ENCODE measurements around the gene ODAD3. TPM values are rescaled to one million over a fixed set of nuclear protein-coding genes. Genes with fewer than 3 reads are reported as not detected.

The ODAD3 gene
- total and polyA plus RNA-seq, 2 of the 13 experiments (the other 11 are each of a cell fraction or from before 2014, with no cell fraction given) = 0.04 to 0.08 TPM

DNA sequence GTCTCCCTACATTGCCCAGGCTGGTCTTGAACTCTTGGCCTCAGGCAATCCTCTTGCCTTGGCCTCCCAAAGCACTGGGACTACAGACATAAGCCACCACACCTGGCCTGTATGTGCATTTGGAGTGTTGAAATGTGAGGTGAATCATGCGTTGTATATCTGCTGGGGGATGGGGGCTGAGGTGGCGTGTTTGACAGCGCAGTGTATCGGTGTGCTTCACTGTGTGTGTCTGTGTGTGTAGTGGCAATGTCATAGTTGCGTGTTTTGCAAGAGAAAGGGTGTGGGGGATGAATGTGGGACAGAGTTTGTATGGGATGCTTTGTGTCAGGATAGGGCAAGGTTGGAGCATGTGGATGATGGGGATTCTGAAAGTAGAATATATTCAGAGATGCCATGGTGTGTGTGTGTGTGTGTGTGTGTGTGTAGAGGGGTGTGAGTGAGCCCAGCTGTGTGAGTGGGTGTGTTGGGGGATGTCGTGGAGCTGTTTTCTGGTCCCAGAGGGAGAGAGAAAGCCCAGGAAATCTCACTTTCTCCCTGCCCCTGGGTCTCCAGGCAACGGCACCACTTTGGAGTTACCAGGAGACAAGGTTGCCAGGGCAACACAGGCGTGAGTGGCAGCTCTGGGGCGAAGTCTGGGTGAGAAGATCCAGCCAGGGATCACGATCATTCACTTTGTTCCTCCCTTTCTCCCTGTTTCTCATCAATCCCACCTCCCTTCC, 61.6 kb downstream of the ODAD3 start (continued):
- TF ChIP-seq, protein P1, sequence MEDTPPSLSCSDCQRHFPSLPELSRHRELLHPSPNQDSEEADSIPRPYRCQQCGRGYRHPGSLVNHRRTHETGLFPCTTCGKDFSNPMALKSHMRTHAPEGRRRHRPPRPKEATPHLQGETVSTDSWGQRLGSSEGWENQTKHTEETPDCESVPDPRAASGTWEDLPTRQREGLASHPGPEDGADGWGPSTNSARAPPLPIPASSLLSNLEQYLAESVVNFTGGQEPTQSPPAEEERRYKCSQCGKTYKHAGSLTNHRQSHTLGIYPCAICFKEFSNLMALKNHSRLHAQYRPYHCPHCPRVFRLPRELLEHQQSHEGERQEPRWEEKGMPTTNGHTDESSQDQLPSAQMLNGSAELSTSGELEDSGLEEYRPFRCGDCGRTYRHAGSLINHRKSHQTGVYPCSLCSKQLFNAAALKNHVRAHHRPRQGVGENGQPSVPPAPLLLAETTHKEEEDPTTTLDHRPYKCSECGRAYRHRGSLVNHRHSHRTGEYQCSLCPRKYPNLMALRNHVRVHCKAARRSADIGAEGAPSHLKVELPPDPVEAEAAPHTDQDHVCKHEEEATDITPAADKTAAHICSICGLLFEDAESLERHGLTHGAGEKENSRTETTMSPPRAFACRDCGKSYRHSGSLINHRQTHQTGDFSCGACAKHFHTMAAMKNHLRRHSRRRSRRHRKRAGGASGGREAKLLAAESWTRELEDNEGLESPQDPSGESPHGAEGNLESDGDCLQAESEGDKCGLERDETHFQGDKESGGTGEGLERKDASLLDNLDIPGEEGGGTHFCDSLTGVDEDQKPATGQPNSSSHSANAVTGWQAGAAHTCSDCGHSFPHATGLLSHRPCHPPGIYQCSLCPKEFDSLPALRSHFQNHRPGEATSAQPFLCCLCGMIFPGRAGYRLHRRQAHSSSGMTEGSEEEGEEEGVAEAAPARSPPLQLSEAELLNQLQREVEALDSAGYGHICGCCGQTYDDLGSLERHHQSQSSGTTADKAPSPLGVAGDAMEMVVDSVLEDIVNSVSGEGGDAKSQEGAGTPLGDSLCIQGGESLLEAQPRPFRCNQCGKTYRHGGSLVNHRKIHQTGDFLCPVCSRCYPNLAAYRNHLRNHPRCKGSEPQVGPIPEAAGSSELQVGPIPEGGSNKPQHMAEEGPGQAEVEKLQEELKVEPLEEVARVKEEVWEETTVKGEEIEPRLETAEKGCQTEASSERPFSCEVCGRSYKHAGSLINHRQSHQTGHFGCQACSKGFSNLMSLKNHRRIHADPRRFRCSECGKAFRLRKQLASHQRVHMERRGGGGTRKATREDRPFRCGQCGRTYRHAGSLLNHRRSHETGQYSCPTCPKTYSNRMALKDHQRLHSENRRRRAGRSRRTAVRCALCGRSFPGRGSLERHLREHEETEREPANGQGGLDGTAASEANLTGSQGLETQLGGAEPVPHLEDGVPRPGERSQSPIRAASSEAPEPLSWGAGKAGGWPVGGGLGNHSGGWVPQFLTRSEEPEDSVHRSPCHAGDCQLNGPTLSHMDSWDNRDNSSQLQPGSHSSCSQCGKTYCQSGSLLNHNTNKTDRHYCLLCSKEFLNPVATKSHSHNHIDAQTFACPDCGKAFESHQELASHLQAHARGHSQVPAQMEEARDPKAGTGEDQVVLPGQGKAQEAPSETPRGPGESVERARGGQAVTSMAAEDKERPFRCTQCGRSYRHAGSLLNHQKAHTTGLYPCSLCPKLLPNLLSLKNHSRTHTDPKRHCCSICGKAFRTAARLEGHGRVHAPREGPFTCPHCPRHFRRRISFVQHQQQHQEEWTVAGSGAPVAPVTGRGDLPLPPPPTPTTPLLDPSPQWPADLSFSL (CRISPR knock-in tag; IDR thresholded peaks at IDR 0.05) = no peak
- TF ChIP-seq SKI (IDR thresholded peaks at IDR 0.05; ENCODE audit: partially characterized antibody) = no peak
- TF ChIP-seq, protein P2, sequence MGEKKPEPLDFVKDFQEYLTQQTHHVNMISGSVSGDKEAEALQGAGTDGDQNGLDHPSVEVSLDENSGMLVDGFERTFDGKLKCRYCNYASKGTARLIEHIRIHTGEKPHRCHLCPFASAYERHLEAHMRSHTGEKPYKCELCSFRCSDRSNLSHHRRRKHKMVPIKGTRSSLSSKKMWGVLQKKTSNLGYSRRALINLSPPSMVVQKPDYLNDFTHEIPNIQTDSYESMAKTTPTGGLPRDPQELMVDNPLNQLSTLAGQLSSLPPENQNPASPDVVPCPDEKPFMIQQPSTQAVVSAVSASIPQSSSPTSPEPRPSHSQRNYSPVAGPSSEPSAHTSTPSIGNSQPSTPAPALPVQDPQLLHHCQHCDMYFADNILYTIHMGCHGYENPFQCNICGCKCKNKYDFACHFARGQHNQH (CRISPR knock-in tag; IDR thresholded peaks at IDR 0.05) = no peak
- TF ChIP-seq, protein P3, sequence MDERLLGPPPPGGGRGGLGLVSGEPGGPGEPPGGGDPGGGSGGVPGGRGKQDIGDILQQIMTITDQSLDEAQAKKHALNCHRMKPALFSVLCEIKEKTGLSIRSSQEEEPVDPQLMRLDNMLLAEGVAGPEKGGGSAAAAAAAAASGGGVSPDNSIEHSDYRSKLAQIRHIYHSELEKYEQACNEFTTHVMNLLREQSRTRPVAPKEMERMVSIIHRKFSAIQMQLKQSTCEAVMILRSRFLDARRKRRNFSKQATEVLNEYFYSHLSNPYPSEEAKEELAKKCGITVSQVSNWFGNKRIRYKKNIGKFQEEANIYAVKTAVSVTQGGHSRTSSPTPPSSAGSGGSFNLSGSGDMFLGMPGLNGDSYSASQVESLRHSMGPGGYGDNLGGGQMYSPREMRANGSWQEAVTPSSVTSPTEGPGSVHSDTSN (CRISPR knock-in tag; IDR thresholded peaks at IDR 0.05) = peak; percentile 78
- TF ChIP-seq, protein P4, sequence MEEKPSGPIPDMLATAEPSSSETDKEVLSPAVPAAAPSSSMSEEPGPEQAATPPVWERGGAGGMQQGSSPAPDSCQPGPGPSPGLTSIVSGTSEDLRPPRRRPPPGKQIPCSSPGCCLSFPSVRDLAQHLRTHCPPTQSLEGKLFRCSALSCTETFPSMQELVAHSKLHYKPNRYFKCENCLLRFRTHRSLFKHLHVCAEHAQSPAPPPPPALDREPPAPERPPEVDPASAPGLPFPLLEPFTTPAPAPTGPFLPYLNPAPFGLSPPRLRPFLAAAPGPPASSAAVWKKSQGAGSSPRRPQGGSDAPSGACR (CRISPR knock-in tag; IDR thresholded peaks at IDR 0.05) = no peak
- TF ChIP-seq MXI1 (IDR thresholded peaks at IDR 0.05; ENCODE audit: borderline replicate concordance, low read depth, low read length) = peak; percentile 84; the same call in 2 of the 3 replicates
- no peak for TF ChIP-seq ZSCAN22 (CRISPR knock-in tag; IDR thresholded peaks at IDR 0.05)
- TF ChIP-seq ZFP37 (CRISPR knock-in tag; IDR thresholded peaks at IDR 0.05; ENCODE audit: borderline replicate concordance) = no peak
- TF ChIP-seq JUND (CRISPR knock-in tag; IDR thresholded peaks at IDR 0.05) = no peak
- TF ChIP-seq RFX1 (IDR thresholded peaks at IDR 0.05) = peak; percentile 84
- TF ChIP-seq SNAI1 (CRISPR knock-in tag; IDR thresholded peaks at IDR 0.05; ENCODE audit: borderline replicate concordance) = no peak
- TF ChIP-seq FOXA1 (IDR thresholded peaks at IDR 0.05) = no peak
- no peak for TF ChIP-seq FOXA1 (CRISPR knock-in tag; IDR thresholded peaks at IDR 0.05)
